ENCODE measurements around the gene WFIKKN1. TPM values are rescaled to one million over a fixed set of nuclear protein-coding genes. Genes with fewer than 3 reads are reported as not detected.

Gene WFIKKN1
- total and polyA plus RNA-seq, 4 donors: 0.31 to 2.5 (median 0.61) TPM

DNA sequence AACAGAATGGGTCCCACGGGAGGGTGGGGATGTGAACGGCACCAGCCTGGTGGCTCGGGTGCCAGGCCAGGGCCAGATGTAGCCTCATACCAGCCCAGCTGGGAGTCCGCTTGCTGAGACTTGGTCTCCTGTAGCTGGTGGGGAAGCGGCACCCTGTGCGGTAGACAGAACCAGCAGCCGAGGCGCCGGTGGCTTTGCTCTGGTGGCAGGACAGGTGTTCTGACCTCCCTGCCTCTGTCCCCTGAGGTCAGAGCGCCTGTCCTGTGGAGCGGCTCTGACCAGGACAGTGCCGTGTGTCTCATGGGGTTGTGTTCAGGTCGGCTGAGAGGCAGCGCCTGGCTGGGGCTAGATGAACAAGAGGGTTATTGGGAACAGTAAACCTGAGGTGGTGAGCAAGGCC lies 20.8 kb upstream of the WFIKKN1 start:
- H3K9me3 ChIP-seq (ENCODE audit: control insufficient read depth in 4 of 4, insufficient read depth in 3 of 4, low read length in 3 of 4): no peaks in the 10 kb centered on the region
- no peak overlapping the region for H3K4me3 ChIP-seq
- H3K27ac ChIP-seq (ENCODE audit: low read depth in 1 of 2, low read length in 1 of 2): no peak overlapping the region
- 91 to 94% methylated on average over 12 to 14 of the region's 14 CpGs for WGBS, 2 donors
- H3K27me3 ChIP-seq (ENCODE audit: control insufficient read depth in 3 of 3, insufficient read depth in 3 of 3, low read length in 2 of 3): no peaks in the 10 kb centered on the region
- H3K36me3 ChIP-seq (ENCODE audit: control insufficient read depth in 4 of 4, insufficient read depth in 4 of 4, low read length in 4 of 4): peaks cover 0 to 6% (median 1%) of the 10 kb centered on the region in 4 donors
- H3K9ac ChIP-seq (ENCODE audit: insufficient read depth in 1 of 2, low read length in 2 of 2): no peak overlapping the region
- TF ChIP-seq, protein P1, sequence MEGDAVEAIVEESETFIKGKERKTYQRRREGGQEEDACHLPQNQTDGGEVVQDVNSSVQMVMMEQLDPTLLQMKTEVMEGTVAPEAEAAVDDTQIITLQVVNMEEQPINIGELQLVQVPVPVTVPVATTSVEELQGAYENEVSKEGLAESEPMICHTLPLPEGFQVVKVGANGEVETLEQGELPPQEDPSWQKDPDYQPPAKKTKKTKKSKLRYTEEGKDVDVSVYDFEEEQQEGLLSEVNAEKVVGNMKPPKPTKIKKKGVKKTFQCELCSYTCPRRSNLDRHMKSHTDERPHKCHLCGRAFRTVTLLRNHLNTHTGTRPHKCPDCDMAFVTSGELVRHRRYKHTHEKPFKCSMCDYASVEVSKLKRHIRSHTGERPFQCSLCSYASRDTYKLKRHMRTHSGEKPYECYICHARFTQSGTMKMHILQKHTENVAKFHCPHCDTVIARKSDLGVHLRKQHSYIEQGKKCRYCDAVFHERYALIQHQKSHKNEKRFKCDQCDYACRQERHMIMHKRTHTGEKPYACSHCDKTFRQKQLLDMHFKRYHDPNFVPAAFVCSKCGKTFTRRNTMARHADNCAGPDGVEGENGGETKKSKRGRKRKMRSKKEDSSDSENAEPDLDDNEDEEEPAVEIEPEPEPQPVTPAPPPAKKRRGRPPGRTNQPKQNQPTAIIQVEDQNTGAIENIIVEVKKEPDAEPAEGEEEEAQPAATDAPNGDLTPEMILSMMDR (IDR thresholded peaks at IDR 0.05; ENCODE audit: control extremely low read depth, extremely low read depth): no peak
- DNase-seq: no peak
- H3K4me1 ChIP-seq (ENCODE audit: control insufficient read depth in 5 of 5, insufficient read depth in 5 of 5, low read length in 5 of 5): peaks cover 0 to 5% (median 0%) of the 10 kb centered on the region in 5 donors
- ATAC-seq (ENCODE audit: insufficient read depth, low FRiP score): no peak

DNA sequence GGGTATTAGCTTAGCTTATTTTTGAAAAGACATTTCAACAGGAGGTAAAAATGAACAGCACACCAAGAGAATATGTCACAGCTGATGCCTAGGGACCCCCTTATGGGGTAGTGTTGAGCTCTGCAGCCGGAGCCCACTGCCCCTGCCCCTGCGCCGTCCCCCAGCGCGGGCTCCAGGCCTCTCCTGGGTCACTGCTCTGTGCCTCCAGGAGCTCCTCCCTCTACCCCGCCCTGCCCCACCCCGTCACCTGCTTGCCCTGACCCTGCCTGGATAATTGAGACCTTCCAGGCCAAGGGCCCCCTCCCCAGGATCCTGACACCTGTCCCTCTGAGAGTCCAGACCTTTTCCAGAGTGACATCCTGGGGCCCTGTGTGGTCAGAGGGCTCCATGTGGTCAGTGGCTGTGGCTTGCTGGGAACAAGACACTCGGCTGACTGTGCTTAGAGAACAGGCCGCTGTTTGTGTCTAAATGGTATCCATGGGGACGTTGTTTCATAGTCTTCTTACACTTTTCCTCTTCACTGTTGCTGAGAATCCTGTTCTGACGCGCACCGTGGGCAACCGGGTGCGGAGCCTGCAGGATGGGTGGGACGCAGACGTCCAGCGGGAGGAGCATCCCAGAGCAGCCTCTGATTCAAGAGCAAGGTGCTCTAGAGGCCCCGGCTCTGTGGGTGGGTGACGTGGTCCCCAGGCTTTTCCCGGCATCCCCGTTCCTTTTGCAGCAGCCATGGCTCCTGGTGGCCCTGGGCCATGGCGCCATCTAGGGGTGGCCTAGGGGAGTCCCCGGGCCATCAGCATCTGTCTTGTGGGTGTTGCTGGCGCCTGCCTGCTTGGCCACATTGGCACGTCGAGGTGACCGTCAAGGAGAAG lies 20.0 kb upstream of the WFIKKN1 start:
- H3K36me3 ChIP-seq (ENCODE audit: control insufficient read depth in 4 of 4, insufficient read depth in 4 of 4, low read length in 4 of 4): peaks cover 0 to 2% (median 0%) of the 10 kb centered on the region in 4 donors
- H3K9ac ChIP-seq (ENCODE audit: insufficient read depth in 1 of 2, low read length in 2 of 2): no peak overlapping the region
- 72 to 81% methylated on average over 28 of the region's 28 CpGs for WGBS, 2 donors
- peak; percentile 82 for ATAC-seq (ENCODE audit: insufficient read depth, low FRiP score)
- no peak for DNase-seq
- no peak overlapping the region for H3K27ac ChIP-seq (ENCODE audit: low read depth in 1 of 2, low read length in 1 of 2)
- peaks cover 0 to 7% (median 0%) of the 10 kb centered on the region in 5 donors for H3K4me1 ChIP-seq (ENCODE audit: control insufficient read depth in 5 of 5, insufficient read depth in 5 of 5, low read length in 5 of 5)
- no peaks in the 10 kb centered on the region for H3K27me3 ChIP-seq (ENCODE audit: control insufficient read depth in 3 of 3, insufficient read depth in 3 of 3, low read length in 2 of 3)
- no peak overlapping the region for H3K4me3 ChIP-seq
- H3K9me3 ChIP-seq (ENCODE audit: control insufficient read depth in 4 of 4, insufficient read depth in 3 of 4, low read length in 3 of 4): peaks cover 0 to 1% (median 0%) of the 10 kb centered on the region in 4 donors
- TF ChIP-seq, protein P1 (IDR thresholded peaks at IDR 0.05; ENCODE audit: control extremely low read depth, extremely low read depth): peak; percentile 37

DNA sequence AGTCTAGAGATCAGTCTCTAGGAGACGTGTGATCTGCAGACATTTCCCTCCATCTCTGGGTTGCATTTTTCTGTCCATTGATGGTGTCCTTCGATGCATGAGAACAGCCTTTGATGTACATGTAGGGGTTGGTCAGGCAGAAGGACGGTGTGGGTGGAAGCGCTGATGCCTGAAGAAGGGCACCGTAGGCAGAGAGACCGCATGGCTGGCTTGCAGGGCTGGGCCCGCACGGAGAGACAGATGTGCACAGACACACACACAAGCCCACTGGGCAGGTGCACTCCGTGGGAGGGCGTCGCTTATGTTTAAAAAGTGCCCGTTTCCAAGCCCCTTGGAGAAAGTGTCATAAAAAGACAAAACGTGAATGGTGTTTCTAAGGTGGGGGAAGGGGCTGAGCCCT lies 15.7 kb upstream of the WFIKKN1 start:
- H3K9me3 ChIP-seq (ENCODE audit: control insufficient read depth in 4 of 4, insufficient read depth in 3 of 4, low read length in 3 of 4): peaks cover 0 to 1% (median 0%) of the 10 kb centered on the region in 4 donors
- 94 to 95% methylated on average over 13 of the region's 13 CpGs for WGBS, 2 donors
- peaks cover 0 to 9% (median 0%) of the 10 kb centered on the region in 4 donors for H3K36me3 ChIP-seq (ENCODE audit: control insufficient read depth in 4 of 4, insufficient read depth in 4 of 4, low read length in 4 of 4)
- DNase-seq (no peak), ATAC-seq (ENCODE audit: insufficient read depth, low FRiP score) (no peak)
- no peaks in the 10 kb centered on the region for H3K27me3 ChIP-seq (ENCODE audit: control insufficient read depth in 3 of 3, insufficient read depth in 3 of 3, low read length in 2 of 3)
- H3K4me1 ChIP-seq (ENCODE audit: control insufficient read depth in 5 of 5, insufficient read depth in 5 of 5, low read length in 5 of 5): peaks cover 0 to 9% (median 0%) of the 10 kb centered on the region in 5 donors
- TF ChIP-seq, protein P1 (IDR thresholded peaks at IDR 0.05; ENCODE audit: control extremely low read depth, extremely low read depth): no peak
- no peak overlapping the region for H3K4me3 ChIP-seq
- H3K9ac ChIP-seq (ENCODE audit: insufficient read depth in 1 of 2, low read length in 2 of 2): no peak overlapping the region
- H3K27ac ChIP-seq (ENCODE audit: low read depth in 1 of 2, low read length in 1 of 2): no peak overlapping the region
